Jurkat, Clone E6-1 (cell line): ENCODE measurements around the gene RXRA.

Experiments
- DNase-seq: peaks from one replicate; pipeline ENCODE4 v3.0.0-alpha.2; 2011; ENCODE audit warnings: low read depth, low spot score
- H3K4me3 ChIP-seq: 2 replicates; pipeline ENCODE4 v1.5.1; 2011; ENCODE audit warnings: mild to moderate bottlenecking, low read length, control low read depth, moderate library complexity

Gene RXRA

DNA sequence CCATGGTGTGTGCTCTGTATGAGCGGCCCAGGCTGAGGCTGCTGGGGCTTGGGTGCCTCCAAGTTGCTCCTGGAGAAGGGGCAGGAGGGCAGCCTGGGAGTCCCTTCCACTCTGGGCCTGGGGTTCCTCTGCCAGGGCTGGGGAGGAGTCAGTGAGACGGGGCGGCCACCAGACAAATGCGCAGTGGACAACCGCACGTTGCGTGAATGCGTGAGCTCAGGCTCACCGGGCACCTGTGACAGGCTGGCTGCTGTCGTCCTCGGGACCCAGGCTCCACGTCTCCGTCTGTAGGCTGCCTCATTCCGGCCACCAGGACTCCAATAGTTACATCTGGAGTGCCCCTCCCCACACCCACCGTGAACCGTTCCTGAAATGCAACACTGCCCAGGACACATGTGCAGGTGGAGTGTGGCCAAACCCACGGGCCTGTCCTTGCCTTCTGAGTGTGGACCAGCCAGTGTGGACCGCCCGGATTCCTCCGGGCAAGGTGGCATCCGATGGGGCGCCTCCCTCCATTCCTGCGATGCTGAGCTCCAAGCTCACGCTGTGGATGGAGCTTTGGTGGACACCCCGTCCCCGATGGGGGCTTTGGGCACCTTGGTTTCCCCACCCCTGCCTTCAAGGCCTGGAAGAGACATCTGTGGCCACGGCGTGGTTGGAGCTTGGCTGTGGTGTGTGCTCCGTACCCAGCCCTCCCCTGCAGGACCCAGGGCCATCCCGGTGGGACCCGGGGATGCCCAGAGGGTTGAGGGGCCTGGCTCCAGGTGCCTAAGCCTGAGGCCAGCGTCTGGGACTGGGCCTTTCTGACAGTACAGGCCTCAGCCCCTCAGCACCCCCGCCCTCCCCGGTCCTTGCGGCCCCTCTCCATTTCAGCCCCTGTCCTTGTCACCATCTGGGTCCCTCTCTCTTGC lies 34.0 kb upstream of the RXRA start:
- no peak overlapping the region for H3K4me3 ChIP-seq
- DNase-seq: no peak

DNA sequence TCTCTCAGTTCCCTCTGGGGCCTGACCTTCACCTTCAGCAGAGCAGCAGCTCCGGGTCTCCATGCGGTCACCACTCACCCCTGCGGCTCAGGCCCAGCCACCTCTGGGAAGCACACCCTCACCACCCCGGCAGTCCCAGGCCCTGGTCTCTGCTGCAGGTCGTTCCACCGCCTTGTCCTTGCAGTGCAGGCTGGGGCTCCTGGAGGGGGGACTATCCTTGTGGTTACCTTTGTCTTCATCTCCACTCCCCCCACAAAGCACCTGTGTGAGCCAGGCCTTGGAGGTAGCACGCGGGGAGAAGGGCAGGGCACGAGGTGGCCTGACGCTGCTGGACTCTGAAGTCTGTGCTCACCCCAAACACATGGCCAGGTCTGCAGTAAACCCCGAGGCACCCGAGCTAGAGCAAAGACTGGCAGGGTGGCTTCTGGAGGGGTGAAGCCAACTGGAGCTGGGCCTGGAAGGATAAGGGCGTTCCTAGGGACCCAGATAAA lies 33.2 kb upstream of the RXRA start:
- H3K4me3 ChIP-seq: no peak overlapping the region
- no peak for DNase-seq

DNA sequence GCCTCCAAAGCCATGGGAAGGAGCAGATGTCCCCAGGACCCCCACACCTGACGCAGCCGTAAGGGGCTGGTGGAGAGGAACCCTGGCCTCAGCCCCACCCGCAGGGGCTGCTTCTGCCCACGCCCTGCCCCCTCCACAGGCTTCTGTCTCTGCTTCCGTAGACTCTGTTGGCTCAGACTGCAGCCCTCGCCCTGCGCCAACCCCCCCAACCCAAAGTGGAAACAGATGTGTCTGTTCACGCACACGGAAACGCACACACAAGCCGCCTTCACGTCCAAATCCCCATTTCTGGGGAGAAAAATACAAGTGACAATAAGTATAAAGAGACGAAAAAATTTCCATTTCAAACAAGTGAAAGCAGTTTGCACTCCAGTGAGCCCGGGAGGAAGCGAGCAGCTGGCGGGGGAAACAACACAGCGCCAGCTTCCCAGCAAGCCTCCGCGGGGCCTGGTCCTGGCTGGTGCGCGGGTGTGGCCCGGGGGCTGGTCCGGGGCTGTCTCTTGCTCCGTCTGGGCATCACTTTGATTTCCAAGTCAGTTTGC lies 32.6 kb upstream of the RXRA start:
- no peak for DNase-seq
- no peak overlapping the region for H3K4me3 ChIP-seq

DNA sequence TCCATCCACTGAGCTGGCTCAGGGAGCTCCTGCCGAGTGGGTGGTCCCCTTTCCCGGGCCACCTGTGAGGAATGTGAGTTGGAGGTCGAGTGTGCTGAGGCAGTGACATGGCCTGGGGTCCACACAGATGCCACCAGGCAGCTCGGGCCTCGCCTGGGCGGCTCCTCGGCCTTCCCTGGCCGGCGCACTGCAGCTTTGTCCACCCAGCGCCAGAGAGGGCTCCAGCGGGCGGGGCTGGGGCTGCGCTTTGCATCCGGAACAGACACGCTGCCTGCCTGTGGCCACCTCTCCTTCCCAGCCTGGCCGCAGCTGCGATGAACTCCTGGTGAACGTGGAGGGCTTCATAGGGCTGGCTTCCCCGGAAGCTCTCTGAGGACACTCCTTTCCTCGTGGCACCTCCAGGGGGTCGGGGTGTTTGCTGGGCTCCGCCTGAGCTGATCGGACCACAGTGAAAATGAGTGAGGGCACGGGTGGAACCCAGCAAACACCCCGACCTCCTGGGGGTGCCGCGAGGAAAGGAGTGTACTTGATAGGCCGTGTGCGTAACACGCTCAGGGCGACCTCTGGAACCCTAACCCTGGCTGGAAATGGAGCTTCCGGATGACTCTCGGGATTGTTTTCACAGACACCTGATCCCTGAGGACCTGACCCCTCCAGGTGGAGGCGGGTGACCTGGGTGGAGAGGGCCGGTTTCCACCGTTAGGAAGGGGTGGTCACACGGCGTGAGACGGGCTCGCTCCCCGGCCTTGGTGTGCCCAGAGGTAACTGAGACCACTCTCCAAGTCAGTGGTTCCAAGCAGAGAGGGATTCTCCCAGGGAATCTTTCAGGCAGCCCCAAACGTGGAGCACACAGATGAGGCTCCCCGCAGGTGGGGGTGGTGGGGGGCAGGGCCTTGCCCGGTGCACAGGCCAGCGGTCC lies 31.8 kb upstream of the RXRA start:
- no peak for DNase-seq
- no peak overlapping the region for H3K4me3 ChIP-seq

DNA sequence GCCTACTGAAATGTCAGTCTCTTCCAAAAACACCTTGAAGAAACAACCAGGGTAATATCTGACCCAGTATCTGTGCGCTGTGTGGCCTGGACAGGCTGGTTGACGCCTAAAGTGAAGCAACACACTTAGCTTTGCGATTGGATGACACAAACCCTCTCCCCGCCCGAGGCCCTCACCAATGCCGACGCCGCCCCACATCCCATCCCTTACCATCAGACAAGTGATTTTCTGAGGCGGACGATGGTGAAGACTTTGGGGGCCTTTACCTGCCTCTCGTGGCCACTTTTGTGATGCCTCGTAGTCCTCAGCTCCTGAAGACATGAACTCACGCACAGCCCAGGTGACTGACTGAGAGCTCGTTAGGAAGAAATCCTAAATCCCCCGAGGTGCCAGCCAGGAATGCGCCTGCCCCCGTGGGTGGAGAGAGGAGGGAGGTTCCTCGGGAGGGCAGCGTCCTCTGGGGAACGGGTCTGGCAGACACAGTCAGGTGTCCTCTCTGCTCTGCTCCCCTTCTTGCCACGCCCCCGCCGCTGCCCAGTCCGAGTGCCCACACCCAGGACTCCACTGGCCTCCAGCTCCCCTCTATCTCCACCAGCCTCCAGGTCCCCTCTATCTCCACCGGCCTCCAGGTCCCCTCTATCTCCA lies 31.0 kb upstream of the RXRA start:
- H3K4me3 ChIP-seq: no peak overlapping the region
- DNase-seq: no peak

DNA sequence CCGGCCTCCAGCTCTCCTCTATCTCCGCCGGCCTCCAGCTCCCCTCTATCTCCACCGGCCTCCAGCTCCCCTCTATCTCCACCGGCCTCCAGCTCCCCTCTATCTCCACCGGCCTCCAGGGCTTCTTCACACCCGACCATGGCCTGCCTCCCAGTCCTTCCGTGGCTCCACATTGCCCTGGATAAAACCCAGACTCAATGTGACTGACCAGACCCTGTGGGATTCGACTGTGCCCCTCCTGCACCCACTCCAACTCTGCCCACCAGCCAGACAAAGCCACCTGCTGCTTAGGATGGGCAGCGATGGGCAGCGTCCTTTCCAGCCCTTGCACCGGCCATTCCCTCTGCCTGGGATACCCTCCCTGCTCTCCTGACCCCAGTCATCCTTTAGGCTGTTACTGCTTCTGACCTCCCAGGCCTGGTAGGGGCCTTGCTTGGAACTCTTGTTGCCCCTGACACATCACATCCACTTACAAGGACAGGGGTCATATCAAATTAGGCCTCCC lies 30.5 kb upstream of the RXRA start:
- no peak for DNase-seq
- H3K4me3 ChIP-seq: no peak overlapping the region

DNA sequence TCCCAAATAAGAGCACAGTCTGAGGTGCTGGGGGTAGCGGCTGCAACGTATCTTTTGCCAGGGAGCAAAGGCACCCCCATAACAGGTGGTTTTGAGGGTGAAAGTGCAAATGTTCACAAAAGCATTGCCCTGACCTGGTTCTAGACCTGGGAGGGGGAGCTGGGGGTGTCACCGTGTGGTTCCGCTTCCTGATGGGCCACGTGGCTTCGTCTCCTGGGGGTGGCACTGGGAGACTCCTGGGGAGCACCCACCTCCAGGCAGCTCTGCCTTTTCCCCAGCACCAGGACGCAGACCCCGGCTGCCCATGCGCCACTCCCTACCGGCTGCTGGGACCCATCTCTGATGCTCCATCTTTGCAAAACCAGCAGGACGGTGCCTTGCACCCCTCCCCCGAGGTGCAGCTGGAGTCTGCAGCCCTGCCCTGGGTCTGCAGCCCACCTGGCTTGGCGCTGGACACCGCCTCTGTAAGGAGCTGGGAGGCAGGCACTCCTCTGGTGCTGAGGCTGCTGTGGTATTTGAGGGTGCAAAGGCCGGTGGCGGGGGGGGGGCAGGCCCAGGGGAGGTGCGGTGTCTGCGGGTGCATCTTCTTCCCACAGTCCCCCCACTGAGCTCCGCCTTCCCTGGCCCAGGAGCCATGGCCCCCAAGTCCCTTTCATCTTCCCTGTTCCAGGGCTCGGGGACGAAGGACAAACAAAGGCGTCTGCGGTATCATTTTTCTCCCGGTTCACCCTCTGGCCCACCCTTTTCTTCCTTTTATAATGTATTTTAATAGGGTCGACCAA lies 29.8 kb upstream of the RXRA start:
- no peak overlapping the region for H3K4me3 ChIP-seq
- DNase-seq: no peak

DNA sequence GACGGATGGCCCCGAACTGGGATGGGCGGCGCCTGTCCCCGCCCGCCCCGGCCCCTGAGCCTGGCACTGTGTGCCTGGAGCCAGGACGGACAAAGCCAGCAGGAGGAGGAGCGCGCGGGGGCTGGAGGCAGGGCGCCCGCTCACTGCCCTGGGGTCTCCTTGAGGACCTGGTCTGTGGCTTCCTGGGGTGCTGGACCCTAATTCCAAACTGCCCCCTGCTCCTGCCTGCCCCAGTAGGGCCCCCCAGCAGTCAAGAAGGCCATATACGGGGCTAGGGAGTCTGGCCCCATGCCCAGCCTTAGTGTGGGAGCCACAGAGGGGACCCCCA lies 29.2 kb upstream of the RXRA start:
- no peak overlapping the region for H3K4me3 ChIP-seq
- no peak for DNase-seq

DNA sequence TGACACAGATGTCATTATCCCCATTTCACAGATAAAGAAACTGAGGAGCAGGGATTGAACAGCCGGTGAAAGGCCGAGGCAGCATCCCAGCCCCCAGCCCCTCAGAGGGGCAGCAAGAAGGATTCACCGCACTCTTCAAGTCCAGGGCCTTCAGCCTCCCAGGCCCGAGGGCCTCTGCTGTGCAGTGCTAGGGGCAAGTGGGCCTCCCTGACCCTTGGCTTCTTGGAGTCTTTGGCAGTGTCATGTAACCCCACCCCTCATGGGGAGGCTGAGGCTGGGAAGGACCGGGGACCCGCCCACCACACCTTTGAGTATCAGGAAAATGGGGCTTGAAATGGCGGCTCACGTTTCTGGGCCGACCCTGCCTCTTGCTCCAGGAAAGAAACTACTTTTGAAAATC lies 28.7 kb upstream of the RXRA start:
- H3K4me3 ChIP-seq: no peak overlapping the region
- no peak for DNase-seq

DNA sequence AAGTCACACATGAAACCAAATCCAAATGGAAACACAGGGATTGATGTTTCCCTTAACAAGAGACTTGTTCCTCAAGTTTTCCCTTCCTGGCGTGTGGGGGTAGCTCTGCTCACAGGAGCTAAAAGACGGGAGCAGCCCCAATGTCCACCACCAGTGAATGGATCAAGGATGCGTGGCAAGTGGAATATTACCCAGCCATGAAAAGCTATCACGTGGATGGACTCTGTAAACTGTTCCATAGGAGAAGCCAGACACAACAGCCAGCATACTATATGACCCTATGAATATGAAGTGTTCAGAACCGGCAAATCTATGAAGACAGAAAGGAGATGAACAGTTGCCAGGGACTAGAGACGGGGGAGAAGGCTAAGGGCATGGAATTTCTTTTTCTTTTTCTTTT lies 28.3 kb upstream of the RXRA start:
- DNase-seq: no peak
- H3K4me3 ChIP-seq: no peak overlapping the region

DNA sequence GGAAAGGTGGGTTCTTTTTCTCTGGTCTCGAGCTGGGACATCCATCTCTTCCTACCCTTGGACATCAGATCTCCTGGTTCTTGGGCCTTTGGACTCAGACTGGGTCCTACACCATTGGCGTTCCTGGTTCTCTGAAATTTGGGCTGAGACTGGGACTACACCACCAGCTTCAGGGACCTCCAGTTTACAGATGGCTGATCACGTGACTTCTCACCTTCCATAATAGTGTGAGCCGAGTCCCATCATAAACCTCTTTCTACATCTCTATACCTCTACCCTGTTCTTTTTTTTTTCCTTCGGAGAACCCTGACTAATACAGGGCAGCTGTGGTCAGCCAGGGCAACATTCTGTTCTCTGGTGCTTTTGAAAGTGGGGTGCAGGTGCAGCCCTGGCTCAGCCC lies 27.2 kb upstream of the RXRA start:
- H3K4me3 ChIP-seq: no peak overlapping the region
- DNase-seq: no peak

DNA sequence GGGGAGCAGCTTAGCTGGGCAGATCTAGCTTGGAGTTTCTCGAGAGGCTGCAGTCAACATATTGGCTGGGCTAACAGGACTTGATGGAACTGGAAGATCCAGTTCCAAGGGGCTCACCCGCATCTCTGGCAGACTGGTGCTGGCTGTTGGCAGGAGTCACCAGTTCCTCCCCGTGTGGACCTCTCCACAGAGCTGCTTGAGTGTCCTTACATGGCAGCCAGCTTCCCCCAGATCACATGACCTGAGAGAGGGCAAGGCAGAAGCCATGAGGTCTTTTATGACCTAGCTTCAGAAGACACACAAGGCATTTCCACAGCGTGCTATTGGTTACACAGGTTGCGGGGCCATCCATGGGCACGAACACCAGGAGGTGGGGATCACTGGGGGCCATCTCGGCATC lies 26.4 kb upstream of the RXRA start:
- H3K4me3 ChIP-seq: no peak overlapping the region
- no peak for DNase-seq

DNA sequence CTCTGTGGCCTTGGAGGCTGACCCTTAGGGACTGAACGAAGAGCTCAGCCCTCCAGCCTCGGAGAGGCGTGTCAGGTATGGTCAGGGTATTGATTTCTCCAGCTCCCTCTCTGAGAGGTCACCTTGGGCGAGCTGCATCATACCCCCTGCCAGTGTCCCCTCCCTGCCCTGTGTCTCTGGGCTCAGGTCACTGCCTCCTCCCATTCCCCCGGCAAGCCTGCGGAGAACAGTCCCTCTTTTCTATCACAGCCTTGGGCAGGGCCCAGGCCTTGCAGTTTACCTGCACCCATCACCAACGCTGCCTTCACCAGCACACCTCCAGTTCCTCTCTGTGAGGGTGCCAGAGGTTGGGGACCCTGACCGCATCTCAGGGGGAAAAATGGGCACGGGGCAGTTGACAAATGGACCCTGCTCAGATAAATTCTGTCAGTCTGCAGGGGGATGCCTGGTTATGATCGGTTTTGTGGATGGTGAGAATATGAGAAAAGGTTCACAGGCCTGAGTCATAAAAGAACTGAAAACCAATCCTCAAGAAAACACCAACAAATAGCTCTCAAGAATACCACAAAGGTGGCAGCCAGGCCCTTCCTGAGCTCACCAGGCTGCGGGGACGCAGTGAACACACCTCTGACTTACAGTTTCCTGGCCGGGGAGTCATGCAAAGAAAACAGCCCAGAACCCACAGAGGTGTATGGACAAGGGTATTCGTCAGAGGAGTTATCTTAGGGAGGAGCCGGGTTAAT lies 24.7 kb upstream of the RXRA start:
- H3K4me3 ChIP-seq: no peak overlapping the region
- no peak for DNase-seq

DNA sequence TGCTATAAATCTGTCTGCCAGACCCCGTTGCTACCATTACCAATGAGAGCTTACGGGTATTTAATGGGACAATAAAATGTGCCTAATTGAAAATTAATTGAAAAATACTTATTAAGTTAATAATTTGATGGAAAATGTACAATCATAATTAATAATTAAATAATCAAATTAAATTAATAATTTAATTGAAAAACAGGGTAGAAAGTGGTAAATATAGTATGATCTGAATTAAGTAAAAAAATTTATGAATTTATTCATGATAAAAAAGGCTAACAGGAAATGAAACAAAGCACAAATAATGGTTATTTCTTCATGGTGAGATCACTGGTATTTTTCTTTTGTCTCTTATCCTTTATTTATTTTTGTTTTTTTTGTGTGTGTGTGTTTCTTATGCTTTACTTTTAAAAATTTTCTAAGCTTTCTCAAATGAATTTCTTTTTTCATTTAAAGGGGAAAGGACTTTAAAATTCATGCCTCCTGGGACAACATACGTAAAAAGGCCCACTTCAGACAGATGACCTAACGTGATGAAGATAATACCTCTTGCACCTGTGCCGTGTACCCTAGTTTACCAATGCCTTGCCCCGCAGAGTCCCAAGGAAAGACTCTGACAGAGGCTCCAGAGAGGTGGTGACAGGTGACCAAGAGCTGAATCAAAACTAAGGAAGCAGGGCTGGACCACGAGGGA lies 24.0 kb upstream of the RXRA start:
- H3K4me3 ChIP-seq: no peak overlapping the region
- no peak for DNase-seq

DNA sequence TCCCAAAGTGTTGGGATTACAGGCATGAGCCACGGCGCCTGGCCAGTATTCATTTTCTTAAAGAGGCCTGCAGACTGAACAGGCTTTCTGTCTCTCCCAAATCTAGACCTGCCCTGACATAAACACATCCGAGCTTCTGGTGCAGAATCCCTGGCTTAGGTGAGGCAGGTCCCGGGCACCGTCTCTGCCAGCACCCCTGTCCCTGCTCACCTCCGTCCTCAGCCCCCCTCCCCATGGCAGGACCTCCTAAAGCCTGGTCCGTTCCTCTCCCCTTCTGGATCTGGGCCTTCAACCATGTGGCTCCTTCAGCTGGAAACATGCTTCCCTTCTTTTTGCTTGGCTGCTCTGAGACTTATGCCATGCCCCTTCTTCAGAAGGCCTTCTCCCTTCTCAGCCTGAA lies 22.7 kb upstream of the RXRA start:
- H3K4me3 ChIP-seq: no peak overlapping the region
- DNase-seq: no peak

DNA sequence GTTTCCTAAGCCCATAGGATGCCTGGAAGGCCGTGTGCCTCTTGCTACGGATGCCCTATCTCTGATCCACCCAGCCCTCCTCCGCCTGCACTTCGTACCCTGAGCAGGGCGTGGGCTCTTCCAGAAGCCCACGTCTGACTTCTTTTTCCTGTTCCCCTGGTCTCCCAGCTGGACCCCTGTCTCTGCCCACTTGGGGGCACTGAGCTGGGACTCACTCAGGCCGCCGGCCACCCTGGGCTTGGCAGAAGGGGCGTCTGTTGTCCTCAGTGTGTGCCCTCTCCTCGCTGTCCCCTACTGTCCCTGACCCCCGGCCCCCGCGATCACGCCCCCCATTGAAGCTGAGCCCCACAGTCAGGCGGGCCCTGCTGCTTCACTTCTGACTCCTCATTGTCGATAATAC lies 22.0 kb upstream of the RXRA start:
- DNase-seq: no peak
- H3K4me3 ChIP-seq: no peak overlapping the region

DNA sequence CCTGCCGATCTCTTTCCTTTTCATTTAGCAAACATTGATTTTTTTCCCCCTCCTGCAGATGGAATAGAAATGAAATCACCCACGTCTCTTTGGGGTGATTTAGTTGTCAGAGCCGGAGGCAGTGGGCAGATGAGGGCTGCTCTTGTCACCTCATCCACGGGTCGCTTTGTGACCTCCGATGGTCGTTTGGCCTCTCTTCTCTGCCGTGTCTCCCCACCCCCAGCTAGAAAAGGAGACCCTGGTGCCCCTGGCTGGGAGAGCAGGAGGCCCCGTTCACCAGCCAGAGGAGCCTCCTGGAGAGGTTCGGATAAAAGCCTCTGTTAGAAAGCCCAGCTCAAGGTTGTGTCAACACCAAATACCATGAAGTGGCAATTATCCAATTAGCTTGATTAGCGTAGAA lies 21.6 kb upstream of the RXRA start:
- no peak overlapping the region for H3K4me3 ChIP-seq
- DNase-seq: no peak
